ENCODE data around the gene COL4A2.

Gene COL4A2

DNA sequence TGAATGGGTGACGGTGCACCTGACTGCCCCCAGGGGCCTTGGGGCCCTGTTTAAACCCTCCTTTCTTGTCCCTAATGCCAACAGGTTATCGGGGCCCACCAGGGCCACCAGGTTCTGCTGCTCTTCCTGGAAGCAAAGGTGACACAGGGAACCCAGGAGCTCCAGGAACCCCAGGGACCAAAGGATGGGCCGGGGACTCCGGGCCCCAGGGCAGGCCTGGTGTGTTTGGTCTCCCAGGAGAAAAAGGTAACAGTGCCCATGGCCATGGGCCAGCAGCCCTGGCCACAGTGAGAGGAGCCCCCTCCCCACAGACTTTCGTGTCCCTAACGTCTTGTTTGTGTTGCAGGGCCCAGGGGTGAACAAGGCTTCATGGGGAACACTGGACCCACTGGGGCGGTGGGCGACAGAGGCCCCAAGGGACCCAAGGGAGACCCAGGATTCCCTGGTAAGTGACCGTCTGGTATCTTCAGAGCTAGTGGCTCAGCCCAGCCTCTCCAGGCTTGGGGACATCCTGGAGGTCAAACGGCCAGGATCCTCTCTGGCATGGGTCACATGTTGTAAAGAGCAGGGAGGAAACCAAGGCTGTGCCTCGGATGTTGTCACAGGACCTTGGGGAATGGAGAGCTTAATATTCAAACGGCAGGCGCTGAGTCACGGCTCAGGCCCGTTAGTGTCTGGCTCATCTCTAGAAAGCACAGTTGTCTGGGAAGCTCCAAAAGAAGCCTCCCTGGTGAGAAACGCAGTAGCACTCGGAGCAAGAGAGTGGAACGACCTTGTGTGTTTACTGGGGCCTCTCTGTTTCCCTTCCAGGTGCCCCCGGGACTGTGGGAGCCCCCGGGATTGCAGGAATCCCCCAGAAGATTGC is 196.2 kb downstream of the COL4A2 start:
- no peak for DNase-seq

GRCh38 chr13:110503979-110504499 is 197.0 kb downstream of the COL4A2 start:
- DNase-seq, result no peak

GRCh38 chr13:110505594-110505993 is 198.5 kb downstream of the COL4A2 start:
- no peak for DNase-seq

GRCh38 chr13:110506396-110506795 is 199.3 kb downstream of the COL4A2 start:
- DNase-seq, result no peak

GRCh38 chr13:110506859-110507566 is 199.9 kb downstream of the COL4A2 start:
- DNase-seq, result no peak

GRCh38 chr13:110507678-110508381 is 200.7 kb downstream of the COL4A2 start:
- DNase-seq, result no peak

DNA sequence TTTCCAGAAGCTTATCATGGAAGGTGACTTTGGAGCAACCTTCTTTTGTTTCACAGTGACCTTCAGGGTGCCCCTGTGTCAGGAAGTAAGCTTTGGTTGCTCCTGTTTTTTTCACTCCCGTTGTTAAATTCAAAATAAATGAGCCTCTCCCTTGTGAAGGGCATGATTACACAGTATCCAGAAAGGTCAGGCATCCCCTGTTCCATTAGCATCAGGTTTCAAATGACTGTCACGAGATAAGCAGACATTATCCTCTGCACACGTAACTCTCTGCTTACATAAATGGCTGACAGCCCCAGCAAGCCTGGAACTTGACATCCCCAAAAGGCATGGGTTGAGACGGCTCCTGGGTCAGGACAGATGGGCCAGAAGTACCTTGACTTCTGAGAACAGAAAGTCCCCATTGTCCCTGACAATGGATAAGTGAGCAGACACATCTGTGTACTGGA is 202.4 kb downstream of the COL4A2 start:
- DNase-seq, result no peak

GRCh38 chr13:110509971-110510786 is 203.1 kb downstream of the COL4A2 start:
- no peak for DNase-seq

- no peak for DNase-seq
Observed at GRCh38 chr13:110511509-110512181, 204.6 kb downstream of the COL4A2 start.

DNA sequence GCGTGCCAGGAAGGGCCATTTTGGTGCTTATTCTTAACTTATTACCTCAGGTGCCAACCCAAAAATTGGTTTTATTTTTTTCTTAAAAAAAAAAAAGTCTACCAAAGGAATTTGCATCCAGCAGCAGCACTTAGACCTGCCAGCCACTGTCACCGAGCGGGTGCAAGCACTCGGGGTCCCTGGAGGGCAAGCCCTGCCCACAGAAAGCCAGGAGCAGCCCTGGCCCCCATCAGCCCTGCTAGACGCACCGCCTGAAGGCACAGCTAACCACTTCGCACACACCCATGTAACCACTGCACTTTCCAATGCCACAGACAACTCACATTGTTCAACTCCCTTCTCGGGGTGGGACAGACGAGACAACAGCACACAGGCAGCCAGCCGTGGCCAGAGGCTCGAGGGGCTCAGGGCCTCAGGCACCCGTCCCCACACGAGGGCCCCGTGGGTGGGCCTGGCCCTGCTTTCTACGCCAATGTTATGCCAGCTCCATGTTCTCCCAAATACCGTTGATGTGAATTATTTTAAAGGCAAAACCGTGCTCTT is 205.2 kb downstream of the COL4A2 start:
- DNase-seq, result no peak

DNA sequence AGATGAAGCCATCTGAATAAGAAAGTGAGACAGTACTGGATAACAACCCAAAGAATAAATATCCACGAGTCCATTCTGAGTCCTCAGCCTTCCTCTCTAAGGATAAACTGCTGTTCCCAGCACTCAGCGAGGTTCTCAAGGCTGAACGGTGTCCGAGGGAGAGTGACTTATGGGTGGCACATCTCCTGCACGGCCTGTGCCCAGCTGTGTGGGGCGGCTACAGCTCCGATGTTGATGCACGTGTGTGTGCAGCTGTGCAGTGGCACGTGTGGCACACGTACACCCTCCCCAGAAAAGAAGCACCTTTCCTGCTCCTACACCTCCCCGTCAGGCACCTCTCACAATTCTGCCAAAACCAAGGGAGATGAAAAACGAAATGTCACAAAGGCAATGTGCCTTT is 209.4 kb downstream of the COL4A2 start:
- no peak for DNase-seq

DNA sequence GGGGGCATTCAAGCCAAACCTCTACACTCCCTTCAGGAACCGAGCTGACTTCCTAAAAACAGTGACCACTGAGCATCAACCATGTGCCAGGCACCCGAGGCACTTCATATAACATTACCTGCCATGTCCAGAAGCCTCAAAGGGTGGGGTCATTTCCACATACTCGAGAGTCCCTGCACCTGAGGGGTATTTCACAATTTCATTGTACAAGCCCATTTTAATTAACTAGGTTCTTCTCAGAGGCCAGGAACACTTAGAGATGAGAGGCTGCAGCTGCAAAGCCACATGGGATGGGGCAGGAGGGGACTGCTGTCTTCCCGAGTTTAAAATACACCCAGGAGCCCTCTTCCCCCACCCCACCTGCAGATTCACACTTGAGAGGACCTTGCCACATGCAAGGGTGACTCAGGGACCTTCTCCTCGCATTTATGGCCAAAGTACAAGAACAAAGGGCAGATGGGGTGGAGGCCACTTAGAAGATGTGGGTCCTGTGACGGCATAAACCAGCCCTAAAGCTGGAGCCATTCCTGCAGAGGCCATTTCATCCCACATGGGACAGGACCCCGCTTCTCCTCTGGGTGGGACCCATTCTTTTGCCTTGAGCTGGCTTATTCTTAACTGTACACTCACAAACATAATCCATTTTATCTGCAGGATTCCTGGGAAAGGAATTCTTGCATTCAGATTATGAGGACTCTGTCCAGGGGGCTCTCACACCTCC is 210.6 kb downstream of the COL4A2 start:
- no peak for DNase-seq

DNA sequence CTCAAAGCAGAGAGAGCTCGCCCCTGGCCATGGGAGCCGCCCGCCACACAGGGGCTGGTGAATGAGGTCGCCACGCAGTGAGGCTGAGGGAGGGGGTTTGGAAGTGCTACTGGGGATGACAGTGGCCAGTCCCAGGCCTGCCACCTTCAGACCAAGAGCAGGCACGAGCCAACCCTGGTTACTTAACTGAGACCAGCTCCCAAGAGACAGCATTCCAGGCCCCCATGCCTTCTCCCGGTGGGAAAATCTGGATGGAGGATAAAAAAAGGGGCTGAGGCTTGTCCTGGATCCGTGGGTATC is 211.1 kb downstream of the COL4A2 start:
- DNase-seq, result no peak

DNA sequence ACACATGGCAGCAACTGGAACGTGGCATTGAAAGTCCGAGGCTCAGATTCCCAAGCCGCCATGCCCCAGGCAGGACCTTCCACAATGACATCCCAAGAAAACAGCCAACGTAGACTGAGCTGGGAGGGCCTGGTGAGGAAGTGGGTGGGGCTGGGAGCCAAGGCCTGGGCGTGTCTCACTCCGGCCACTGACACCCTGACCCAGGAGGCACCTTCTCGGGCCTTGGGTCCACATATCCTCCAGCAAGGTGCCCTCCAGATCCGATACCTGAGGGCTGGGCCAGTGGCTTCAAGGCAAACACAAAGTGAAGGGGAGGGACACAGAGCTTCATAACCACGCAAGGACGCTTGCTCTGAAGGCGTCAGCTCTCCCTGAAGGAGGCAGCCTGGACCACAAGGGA is 211.5 kb downstream of the COL4A2 start:
- DNase-seq, result no peak

GRCh38 chr13:110519046-110519445 is 212.0 kb downstream of the COL4A2 start:
- DNase-seq, result no peak

- no peak for DNase-seq
Observed at GRCh38 chr13:110519506-110519905, 212.4 kb downstream of the COL4A2 start.

- no peak for DNase-seq
Observed at GRCh38 chr13:110520431-110521295, 213.6 kb downstream of the COL4A2 start.

DNA sequence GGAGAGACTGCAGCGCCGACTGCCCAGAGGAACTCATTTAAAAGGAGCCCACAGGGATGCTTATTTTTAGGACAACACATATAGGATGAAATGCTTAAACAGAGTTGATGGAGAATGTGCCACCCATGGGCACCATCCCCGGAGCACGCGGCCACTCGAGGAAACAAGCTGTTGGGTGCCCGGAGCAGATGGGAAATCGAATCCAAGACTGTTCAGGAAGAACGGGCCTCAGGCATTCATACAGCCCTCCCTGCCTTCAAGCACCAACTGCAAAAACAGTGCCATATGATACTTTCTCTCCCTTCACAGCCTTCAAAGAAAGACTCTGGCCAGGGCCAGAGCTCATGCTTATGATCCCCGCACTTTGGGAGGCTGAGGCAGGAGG is 214.2 kb downstream of the COL4A2 start:
- DNase-seq, result no peak

DNA sequence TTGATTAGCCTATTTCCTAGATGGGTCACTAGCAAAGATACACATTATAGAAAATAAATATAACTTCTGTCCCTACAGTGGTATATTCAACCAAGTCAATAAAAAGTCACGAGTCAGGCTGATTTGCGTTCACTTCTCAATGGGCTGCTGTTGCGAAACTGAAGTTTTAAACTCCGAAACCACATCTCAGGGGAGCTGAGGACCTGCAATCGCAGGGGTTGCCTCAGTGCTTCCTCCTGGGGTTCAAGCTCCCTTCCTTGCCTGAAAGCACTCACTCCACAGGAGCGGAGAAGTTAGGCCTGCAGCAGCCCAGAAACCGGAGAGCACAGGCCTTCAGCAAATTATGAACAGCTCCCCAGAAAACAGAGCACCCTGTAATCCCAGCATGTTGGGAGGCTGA is 214.9 kb downstream of the COL4A2 start:
- no peak for DNase-seq

DNA sequence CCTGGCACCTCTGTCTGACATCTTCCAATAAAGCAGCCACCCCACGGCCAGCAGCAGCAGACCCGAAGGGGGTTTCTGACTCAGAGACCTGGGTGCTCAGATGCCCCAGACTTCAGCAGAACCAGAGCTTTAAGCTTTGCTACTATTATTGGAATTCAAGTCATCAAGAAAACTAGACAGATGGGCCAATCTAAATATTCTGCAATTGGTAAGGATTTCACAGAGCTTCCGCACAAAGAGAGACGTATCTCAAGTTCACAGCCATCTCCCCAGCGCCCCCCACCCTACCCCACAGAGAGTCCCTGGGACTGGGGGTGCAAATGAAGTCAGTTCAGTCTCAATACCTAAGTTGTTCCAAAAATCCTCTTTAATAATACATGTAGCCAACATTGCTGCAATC is 215.6 kb downstream of the COL4A2 start:
- DNase-seq, result no peak

All from activated CD4-positive, alpha-beta T cell treated with anti-CD3 and anti-CD28 coated beads for 1 hour (primary cell).